GM19452 (cell line): Measurements from ENCODE around the gene CMTM4.
"Not testable (repeated sequence)": the region's sequence is repeated elsewhere in the genome, so short reads cannot be mapped to it uniquely, and the experiment has no call there.

Experiments used
- ATAC-seq: cut with Tn5 transposase; IDR thresholded peaks from one replicate; pipeline ENCODE4 v1.9.1; 2021; ENCODE audit not compliant: unreplicated experiment

The CMTM4 gene

GRCh38 chr16:66617728-66618127, 78.8 kb downstream of the CMTM4 start:
- ATAC-seq, result no peak

GRCh38 chr16:66617010-66617434, 79.5 kb downstream of the CMTM4 start:
- no peak for ATAC-seq

DNA sequence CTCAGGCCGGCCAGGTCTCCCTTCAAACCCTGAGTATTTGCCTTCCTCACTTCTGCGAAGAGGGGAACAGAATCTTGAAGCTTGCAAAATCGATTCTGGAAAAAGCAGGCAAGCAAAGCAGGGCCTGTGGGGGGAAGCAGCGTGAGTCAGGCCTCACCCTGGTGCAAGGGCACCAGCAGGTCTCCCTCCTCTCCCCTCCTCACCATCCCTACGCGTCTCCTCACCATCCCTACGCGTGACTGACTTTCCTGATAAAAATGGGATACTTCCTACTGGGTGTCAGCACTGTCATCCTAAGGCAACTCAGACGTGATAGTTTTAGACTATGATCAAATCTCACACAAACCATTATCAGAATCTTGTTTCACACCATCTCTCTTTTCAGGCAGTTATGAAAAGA, 80.0 kb downstream of the CMTM4 start:
- no peak for ATAC-seq

DNA sequence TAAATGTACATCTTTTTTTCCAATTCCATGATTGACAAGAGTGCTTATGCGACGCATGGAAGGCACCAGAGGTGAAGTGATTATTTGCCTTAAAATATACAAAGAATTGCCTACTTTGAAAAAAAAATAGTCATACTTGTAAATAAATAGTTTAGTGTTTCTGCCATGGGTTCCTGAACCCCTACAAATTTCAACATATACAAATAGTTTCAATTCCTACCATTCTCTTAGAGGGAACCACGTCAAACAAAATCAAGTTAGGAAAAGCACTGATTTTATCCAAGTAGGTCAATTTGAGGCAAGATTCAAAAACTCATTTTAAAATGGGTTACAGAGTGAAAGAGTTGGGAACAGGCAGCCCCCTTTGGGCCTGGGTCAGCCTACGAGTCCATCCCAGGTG, 80.4 kb downstream of the CMTM4 start:
- ATAC-seq, result no peak

DNA sequence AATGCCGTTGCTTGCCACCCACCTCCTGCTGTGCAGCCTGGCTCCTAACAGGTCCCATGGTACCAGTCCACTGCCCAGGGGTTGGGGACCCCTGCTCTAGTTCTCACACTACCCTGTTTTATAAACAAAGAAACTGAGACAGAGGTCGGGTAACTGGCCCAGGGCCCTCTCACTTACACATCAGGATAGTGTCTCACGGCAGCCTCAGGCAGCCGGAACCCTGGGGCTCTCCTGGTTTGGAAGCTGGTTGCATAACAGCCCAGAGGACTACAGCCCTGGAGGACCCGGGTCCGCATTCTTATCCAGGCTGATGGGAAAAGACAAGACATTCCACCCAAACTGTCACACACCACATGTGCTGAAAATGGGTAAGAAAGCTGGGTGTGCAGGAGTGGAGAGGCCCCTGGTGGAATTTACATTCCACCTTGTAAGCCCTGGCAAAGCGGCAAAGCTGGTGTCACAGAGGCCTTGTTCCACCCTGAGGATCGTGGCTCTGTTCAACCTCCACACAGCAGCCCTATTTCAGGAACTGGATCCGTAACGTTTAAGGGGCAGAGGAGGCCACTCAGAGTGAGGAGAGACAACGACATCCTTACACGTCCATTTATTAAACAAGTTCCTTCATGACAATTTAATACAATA, 82.3 kb downstream of the CMTM4 start:
- no peak for ATAC-seq

- ATAC-seq, result no peak
Measured at GRCh38 chr16:66612422-66612821, 84.1 kb downstream of the CMTM4 start.

DNA sequence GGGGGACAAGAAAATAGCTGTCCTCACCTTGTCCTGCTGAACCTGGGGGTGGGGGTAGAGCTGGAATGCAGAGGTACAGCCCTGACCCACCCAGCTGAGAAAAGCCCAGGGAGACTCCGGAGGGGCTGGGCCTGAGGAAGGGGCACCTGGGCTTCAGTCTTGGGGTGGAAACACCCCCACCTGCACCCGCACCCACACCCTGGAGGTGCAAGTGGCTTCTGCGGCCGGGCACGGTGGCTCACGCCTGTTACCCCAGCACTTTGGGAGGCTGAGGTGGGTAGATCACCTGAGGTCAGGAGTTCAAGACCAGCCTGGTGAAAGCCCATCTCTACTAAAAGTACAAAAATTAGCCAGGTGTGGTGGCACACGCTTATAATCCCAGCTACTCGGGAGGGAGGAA, 84.6 kb downstream of the CMTM4 start:
- ATAC-seq, result not testable (repeated sequence)

GRCh38 chr16:66610111-66610820, 86.3 kb downstream of the CMTM4 start:
- ATAC-seq, result no peak

DNA sequence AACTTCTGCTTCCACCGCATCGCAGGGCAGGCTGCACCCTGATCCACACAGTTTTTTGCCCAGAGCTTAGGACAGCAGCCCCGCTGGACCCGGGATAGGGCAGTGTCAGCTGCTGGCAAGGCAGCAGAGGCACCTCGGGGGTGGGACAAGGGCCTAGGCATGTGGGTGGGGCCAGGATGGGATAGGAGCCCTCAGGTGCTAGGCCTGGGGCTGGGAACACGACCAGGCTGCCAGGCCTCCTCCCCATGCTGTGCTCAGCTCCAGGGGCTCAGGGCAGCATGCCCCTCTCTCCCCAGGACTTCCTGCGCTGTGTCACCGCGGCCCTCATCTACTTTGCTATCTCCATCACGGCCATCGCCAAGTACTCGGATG, 87.4 kb downstream of the CMTM4 start:
- no peak for ATAC-seq

- peak; percentile 39 for ATAC-seq
Measured at GRCh38 chr16:66608241-66609138, 88.1 kb downstream of the CMTM4 start.

DNA sequence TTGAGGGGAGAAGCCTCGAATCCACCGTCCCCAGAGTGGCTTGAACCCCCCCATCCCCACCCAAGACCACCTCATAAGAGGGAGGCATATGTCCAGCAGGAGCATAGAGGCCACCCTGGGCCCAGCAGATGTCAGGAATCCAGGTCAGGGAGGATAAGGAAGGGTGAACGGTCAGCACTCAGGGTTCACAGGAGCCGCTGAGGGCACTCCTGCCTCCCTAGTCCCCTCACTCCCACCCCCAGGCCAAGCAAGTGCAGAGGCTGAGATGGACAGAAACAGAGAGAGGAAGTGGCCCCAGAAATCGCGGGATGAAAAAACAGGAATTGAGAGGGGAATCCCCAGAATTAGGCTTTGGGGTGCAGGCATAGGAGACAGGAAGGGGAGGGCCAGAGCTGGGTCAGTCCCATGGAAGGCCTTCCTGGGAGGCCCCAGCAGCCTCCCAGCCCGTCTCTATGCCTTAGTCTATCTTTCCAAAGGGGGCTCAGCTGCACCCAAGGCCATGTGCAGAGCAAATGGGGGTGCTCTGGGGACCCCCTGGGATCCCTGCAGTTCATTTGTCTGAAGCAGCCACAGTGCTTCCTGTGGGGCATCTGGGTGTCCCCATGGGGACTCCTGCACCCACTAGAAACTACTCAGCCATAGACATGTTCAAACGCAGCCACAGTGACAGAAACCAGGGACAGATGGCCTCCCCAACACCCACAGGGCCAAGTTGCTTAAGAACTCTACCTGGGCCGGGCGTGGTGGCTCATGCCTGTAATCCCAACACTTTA, 90.4 kb downstream of the CMTM4 start:
- ATAC-seq, result peak; percentile 52

- ATAC-seq, result peak; percentile 3
Measured at GRCh38 chr16:66605177-66605978, 91.2 kb downstream of the CMTM4 start.

DNA sequence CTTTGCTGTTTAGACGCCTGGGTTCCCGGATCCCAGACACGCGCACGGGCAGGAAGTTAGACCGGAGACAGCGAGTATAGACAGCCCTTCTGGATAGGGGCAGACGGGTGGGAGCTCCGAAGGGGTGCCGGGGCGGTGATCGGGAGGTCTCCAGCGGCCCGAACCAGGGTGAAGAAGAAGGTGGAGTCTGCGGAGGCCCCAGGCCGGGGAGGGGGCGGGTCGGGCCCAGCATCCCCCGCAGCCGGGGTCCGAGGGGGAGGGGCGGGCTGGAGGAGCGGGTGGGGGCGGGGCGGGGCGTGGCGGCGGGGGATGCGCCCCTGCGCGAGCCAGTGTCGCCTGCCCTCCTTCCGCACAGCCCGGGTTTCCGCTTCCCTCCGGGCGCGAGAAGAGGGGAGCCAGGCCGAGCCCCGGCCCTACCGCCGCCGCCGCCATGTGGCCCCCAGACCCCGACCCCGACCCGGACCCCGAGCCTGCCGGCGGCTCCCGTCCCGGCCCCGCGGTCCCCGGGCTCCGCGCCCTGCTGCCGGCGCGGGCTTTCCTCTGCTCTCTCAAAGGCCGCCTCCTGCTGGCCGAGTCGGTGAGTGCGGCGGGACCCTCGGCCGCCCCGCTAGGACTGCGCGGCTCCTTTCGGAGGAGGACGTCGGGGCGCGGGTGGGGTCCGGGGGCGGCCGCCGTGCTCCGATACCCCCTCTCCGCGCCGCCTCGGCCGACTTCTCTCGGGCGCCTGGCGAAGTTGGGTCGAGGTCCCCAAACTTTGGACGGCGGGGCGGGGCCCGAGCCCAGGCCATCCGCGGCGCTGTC, 92.0 kb downstream of the CMTM4 start, which contains the start of gene CMTM3:
CMTM3 (plus strand) TSS at position 329 of the 801 bp plus-strand sequence; CDS start at position 431, 102 bp downstream.
- ATAC-seq, result peak; percentile 56

DNA sequence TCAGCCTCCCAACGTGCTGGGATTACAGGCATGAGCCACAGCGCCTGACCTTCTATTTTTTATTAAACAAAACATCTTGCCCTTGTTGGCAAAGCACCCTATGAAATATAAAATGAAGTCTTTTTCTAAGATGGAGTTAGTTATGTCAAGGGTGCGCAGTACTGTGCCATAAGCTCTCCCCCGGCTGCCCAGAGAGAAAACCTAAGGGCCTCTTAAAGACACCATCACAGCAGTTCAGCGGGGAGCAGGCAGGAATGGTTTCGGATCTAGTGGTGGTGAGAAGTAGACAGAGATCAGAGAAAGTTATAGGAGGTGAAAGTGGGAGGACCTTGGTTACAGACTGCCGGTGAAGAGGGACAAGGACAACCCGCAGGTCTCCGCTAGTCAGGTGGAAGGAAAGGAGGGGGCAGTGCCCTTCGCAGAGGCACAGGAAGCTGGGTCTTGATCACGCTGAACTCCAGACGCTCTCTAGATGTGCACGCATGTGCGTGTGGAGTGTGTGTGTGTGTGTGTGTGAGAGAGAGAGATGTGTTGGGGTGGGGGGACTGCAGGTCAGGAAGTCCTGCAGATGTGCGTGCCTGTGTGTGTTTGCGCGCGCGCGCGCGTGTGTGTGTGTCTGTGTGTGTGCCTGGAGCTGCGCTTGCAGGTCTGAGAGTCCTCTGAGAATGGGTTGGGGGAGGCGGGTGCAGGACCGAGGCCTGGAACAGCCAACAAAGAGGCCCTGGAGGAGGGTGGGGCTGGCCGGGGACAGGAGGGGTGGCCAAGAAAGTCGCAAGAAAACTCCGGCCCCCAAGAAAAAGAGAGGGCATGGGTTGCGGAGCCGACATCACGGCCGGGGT, 92.8 kb downstream of the CMTM4 start:
- no peak for ATAC-seq

GRCh38 chr16:66601471-66601870, 95.1 kb downstream of the CMTM4 start:
- no peak for ATAC-seq

GRCh38 chr16:66600477-66600876, 96.1 kb downstream of the CMTM4 start:
- no peak for ATAC-seq

DNA sequence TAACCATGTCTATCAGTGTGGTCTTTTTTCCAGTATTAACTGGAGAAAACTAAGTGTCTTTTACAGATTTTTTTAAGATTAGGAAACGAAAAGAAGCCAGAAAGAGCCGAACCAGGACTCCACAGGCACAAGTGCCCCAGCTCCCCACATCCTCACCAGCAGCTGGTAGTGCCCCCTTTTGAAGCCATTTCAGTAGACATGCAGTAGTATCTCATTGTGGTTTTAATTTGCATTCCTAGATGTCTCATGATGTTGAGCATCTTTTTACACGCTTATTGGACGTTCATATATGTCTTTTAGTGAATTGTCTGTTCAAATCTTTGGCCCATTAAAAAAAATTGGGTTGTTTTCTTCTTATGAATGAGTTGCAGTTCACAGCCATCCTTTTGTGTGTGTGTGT, 96.8 kb downstream of the CMTM4 start:
- no peak for ATAC-seq

GRCh38 chr16:66598111-66598510, 98.4 kb downstream of the CMTM4 start:
- no peak for ATAC-seq
